Parathyroid adenoma (tissue), 2 donors: Measurements from ENCODE around the gene MLST8.
A peak's percentile ranks its signal among the peaks of the same experiment; 100 is the strongest.

Experiments
- H2AFZ ChIP-seq: fragments of 300-600 bp; sonication (generic); one replicate; pipeline ENCODE4 v1.7.0; 2017; ENCODE audit warnings: antibody characterized with exemption, mild to moderate bottlenecking
- H3K27ac ChIP-seq: fragments of 300-600 bp; sonication (generic); one replicate; pipeline ENCODE4 v1.7.0; 2017
- H3K27me3 ChIP-seq: fragments of 300-600 bp; sonication (generic); one replicate; pipeline ENCODE4 v1.7.0; 2017; ENCODE audit warnings: low read length; ENCODE audit not compliant: control insufficient read depth, insufficient read depth
- H3K36me3 ChIP-seq: fragments of 300-600 bp; sonication (generic); one replicate; pipeline ENCODE4 v1.7.0; 2017; ENCODE audit warnings: low read length; ENCODE audit not compliant: control insufficient read depth, insufficient read depth
- H3K4me1 ChIP-seq: fragments of 300-600 bp; sonication (generic); one replicate; pipeline ENCODE4 v1.7.0; 2017; ENCODE audit warnings: control low read depth
- H3K4me2 ChIP-seq: fragments of 300-600 bp; sonication (generic); one replicate; pipeline ENCODE4 v1.7.0; 2017; ENCODE audit warnings: low read length
- H3K4me3 ChIP-seq: fragments of 300-600 bp; sonication (generic); one replicate; pipeline ENCODE4 v1.7.0; 2017; ENCODE audit warnings: low read depth, low read length
- H3K79me2 ChIP-seq: fragments of 300-600 bp; sonication (generic); one replicate; pipeline ENCODE4 v1.7.0; 2017; ENCODE audit warnings: control low read depth
- H3K9ac ChIP-seq: fragments of 300-600 bp; sonication (generic); one replicate; pipeline ENCODE4 v1.7.0; 2017; ENCODE audit warnings: mild to moderate bottlenecking
- H3K9me3 ChIP-seq: fragments of 300-600 bp; sonication (generic); one replicate; pipeline ENCODE4 v1.7.0; 2017; ENCODE audit warnings: low read length; ENCODE audit not compliant: control insufficient read depth
- TF ChIP-seq, protein P1 (sequence below): fragments of 300-600 bp; sonication (generic); IDR thresholded peaks from one replicate; pipeline ENCODE4 v1.7.0; 2017; ENCODE audit warnings: antibody characterized with exemption, mild to moderate bottlenecking
- donor health status: primary hyperparathyroidism.

The MLST8 gene

GRCh38 chr16:2205104-2205966 lies at the start of gene MLST8:
Gene MLST8, plus strand, starts transcription at chr16:2205454. Its CDS starts 632 bp downstream, at chr16:2206086.
- TF ChIP-seq, protein P1, sequence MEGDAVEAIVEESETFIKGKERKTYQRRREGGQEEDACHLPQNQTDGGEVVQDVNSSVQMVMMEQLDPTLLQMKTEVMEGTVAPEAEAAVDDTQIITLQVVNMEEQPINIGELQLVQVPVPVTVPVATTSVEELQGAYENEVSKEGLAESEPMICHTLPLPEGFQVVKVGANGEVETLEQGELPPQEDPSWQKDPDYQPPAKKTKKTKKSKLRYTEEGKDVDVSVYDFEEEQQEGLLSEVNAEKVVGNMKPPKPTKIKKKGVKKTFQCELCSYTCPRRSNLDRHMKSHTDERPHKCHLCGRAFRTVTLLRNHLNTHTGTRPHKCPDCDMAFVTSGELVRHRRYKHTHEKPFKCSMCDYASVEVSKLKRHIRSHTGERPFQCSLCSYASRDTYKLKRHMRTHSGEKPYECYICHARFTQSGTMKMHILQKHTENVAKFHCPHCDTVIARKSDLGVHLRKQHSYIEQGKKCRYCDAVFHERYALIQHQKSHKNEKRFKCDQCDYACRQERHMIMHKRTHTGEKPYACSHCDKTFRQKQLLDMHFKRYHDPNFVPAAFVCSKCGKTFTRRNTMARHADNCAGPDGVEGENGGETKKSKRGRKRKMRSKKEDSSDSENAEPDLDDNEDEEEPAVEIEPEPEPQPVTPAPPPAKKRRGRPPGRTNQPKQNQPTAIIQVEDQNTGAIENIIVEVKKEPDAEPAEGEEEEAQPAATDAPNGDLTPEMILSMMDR: peak; percentile 40
- peak within 1 kb of the TSS; percentile 99 for H3K4me3 ChIP-seq
- H3K36me3 ChIP-seq: no peaks in the 10 kb centered on the region
- peak within 1 kb of the TSS; percentile 95 for H2AFZ ChIP-seq
- peaks cover 3% of the 10 kb centered on the region for H3K4me1 ChIP-seq
- H3K27me3 ChIP-seq: no peaks in the 10 kb centered on the region
- H3K9me3 ChIP-seq: no peaks in the 10 kb centered on the region
- peak within 1 kb of the TSS; percentile 91 for H3K27ac ChIP-seq
- peak within 1 kb of the TSS; percentile 74 for H3K9ac ChIP-seq
- H3K79me2 ChIP-seq: no peaks in the 10 kb centered on the region
- peak within 1 kb of the TSS; percentile 96 for H3K4me2 ChIP-seq

DNA sequence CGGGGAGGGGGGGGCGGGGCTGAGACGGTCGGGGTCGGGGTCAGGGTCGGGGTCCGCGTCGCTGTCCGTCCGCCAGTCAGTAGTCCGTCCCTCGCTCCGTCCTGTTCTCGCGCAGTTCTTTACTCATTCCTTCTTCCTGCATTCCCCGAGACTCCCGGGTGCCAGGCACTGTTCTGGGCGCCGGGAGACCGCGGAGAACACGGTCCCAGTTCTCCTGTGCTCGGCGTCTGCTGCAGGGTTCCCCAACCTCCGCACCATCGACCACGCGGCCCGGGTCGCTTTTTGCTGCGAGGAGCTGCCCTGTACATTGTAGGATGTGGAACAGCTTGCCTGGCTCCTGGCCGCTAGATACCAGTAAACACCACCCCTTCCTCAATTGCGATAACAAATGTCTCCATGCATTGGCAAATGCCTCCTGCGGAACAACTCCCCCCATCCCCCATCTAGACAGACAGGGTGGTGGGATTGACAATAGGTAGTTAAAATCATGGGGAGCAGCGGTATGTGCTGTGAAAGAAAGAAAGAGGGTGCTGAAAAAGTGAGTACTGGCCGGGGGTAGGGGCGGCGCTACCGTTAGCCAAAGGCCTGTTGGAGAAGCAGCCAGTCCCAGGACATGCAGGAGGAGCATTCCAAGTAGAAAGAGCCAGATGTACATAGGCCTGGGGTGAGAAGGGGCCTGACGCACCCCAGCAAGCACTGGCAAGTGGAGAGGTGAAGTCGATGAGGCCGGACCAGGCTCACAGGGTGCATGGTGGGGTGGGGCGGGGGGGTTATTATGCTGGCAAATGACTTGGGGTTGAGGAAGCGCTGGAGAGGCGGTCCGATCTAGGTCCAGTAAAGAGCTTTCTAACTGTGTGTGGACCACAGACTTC lies 49.0 kb upstream of the MLST8 start:
- H3K27me3 ChIP-seq: no peaks in the 10 kb centered on the region
- no peaks in the 10 kb centered on the region for H3K9me3 ChIP-seq
- no peak overlapping the region for H3K9ac ChIP-seq
- peak overlapping the region; percentile 77 for H3K4me3 ChIP-seq
- H3K4me1 ChIP-seq: peaks cover 23% of the 10 kb centered on the region
- H3K4me2 ChIP-seq: peak overlapping the region; percentile 98
- peaks cover 37% of the 10 kb centered on the region for H3K79me2 ChIP-seq
- TF ChIP-seq, protein P1: no peak
- H3K36me3 ChIP-seq: no peaks in the 10 kb centered on the region
- peak overlapping the region; percentile 25 for H2AFZ ChIP-seq
- H3K27ac ChIP-seq: no peak overlapping the region

DNA sequence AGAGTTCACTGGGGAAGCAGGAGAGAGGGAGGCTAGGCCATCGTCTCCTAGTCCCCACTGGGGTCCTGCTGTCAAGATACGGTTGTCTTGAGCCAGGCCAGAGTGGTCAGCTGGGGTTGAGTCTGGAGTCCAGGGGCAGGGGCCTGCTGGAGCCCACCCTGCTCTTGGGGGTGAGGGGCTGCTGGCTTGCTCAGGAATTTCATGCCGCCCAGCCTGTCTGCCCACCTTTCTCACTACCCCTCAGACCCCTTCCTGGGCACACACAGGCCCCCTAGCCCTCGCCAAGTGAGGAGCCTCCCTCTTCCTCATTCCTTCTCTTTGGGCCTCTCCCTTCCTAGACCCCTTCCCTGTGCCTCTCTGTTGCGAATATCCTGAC lies 48.4 kb upstream of the MLST8 start:
- no peak overlapping the region for H3K27ac ChIP-seq
- no peak overlapping the region for H3K4me3 ChIP-seq
- H3K79me2 ChIP-seq: peaks cover 31% of the 10 kb centered on the region
- TF ChIP-seq, protein P1: no peak
- H3K4me2 ChIP-seq: no peak overlapping the region
- H3K36me3 ChIP-seq: no peaks in the 10 kb centered on the region
- H3K4me1 ChIP-seq: peaks cover 21% of the 10 kb centered on the region
- no peaks in the 10 kb centered on the region for H3K9me3 ChIP-seq
- no peak overlapping the region for H2AFZ ChIP-seq
- H3K27me3 ChIP-seq: no peaks in the 10 kb centered on the region
- H3K9ac ChIP-seq: no peak overlapping the region

GRCh38 chr16:2157480-2158261 lies 47.6 kb upstream of the MLST8 start:
- H3K9ac ChIP-seq: no peak overlapping the region
- H2AFZ ChIP-seq: no peak overlapping the region

More at GRCh38 chr16:2157480-2158261, 47.6 kb upstream of the MLST8 start:
- Histone ChIP-seq H3K27ac (no peak overlapping the region), H3K36me3 (no peaks in the 10 kb centered on the region), H3K4me2 (no peak overlapping the region), H3K27me3 (no peaks in the 10 kb centered on the region), H3K9me3 (no peaks in the 10 kb centered on the region), H3K79me2 (peaks cover 27% of the 10 kb centered on the region), H3K4me1 (peaks cover 12% of the 10 kb centered on the region), H3K4me3 (no peak overlapping the region)
- TF ChIP-seq, protein P1: no peak
